Spinal cord (tissue), 10 donors: ENCODE measurements around the gene LRP1B. TPM values are rescaled to one million over a fixed set of nuclear protein-coding genes. Genes with fewer than 3 reads are reported as not detected.
A peak's percentile ranks its signal among the peaks of the same experiment; 100 is the strongest.

Source experiments
- DNase-seq, 6 donors: peaks; one replicate each; pipeline versions ENCODE4 v3.0.0 to v3.0.0-alpha.2; 2013 to 2015; ENCODE audit warnings: low spot score in 6 of 6, low read depth in 4 of 6
- H3K27ac ChIP-seq: one replicate; pipeline ENCODE4 v1.5.1; 2013; ENCODE audit warnings: low read depth, low read length, control low read depth
- H3K27me3 ChIP-seq: one replicate; pipeline ENCODE4 v1.6.1; 2013; ENCODE audit warnings: low read length; ENCODE audit not compliant: control insufficient read depth, insufficient read depth
- H3K36me3 ChIP-seq: one replicate; pipeline ENCODE4 v1.6.1; 2013; ENCODE audit warnings: low read length; ENCODE audit not compliant: control insufficient read depth, insufficient read depth
- H3K4me1 ChIP-seq: one replicate; pipeline ENCODE4 v1.6.1; 2013; ENCODE audit warnings: low read length; ENCODE audit not compliant: control insufficient read depth, insufficient read depth
- H3K4me3 ChIP-seq: one replicate; pipeline ENCODE4 v1.5.1; 2013; ENCODE audit warnings: low read depth, low read length, control low read depth
- H3K9me3 ChIP-seq: one replicate; pipeline ENCODE4 v1.6.1; 2013; ENCODE audit warnings: low read length; ENCODE audit not compliant: control insufficient read depth, insufficient read depth
- WGBS: methylation state at CpG from one replicate; pipeline ENCODE4 v1.1.5; 2013; ENCODE audit warnings: missing lambda C conversion rate; ENCODE audit not compliant: insufficient coverage; 5-methylcytosine and 5-hydroxymethylcytosine counted together
- polyA plus RNA-seq, 2 donors: library from polyadenylated mRNA; unstranded; fragments of 120-200 nt; gene quantifications; one replicate each; pipeline ENCODE4 v1.2.1, GENCODE V29; 2013; ENCODE audit not compliant: insufficient read length in 2 of 2
- total RNA-seq, 2 donors: library from RNA; depleted of rRNA in 1 of 2; stranded (reverse); fragments of 120-200 nt in 1 of 2; fragments of >200 nt in 1 of 2; gene quantifications; one replicate each; pipeline versions ENCODE4 v1.2.3 to v1.2.4, GENCODE V29; 2013 to 2014
- donor health status: healthy.

The LRP1B gene
- total and polyA plus RNA-seq, 4 donors: 22.1 to 70.2 (median 32.1) TPM

- H3K36me3 ChIP-seq: no peaks in the 10 kb centered on the region
Measured at GRCh38 chr2:140873915-140874531, 1256.8 kb downstream of the LRP1B start.

GRCh38 chr2:140869925-140870324, 1260.9 kb downstream of the LRP1B start:
- H3K27me3 ChIP-seq: no peaks in the 10 kb centered on the region
- H3K36me3 ChIP-seq: no peaks in the 10 kb centered on the region
- H3K4me1 ChIP-seq: no peaks in the 10 kb centered on the region
- peaks cover 5% of the 10 kb centered on the region for H3K9me3 ChIP-seq
- DNase-seq: no peak
- no peak overlapping the region for H3K4me3 ChIP-seq
- H3K27ac ChIP-seq: no peak overlapping the region

More at GRCh38 chr2:140873915-140874531, 1256.8 kb downstream of the LRP1B start:
- Histone ChIP-seq H3K27ac (no peak overlapping the region), H3K4me3 (no peak overlapping the region), H3K4me1 (no peaks in the 10 kb centered on the region), H3K27me3 (no peaks in the 10 kb centered on the region), H3K9me3 (peaks cover 9% of the 10 kb centered on the region)
- no peak for DNase-seq

GRCh38 chr2:140869107-140869506, 1261.7 kb downstream of the LRP1B start:
- DNase-seq: no peak

GRCh38 chr2:140865837-140866236, 1265.0 kb downstream of the LRP1B start:
- no peaks in the 10 kb centered on the region for H3K36me3 ChIP-seq
- H3K27ac ChIP-seq: no peak overlapping the region
- WGBS: 75% methylated on average over 2 of the region's 3 CpGs
- H3K4me1 ChIP-seq: no peaks in the 10 kb centered on the region
- no peaks in the 10 kb centered on the region for H3K27me3 ChIP-seq
- DNase-seq: no peak
- H3K4me3 ChIP-seq: no peak overlapping the region
- no peaks in the 10 kb centered on the region for H3K9me3 ChIP-seq

More at GRCh38 chr2:140869107-140869506, 1261.7 kb downstream of the LRP1B start:
- Histone ChIP-seq H3K27ac (no peak overlapping the region), H3K9me3 (no peaks in the 10 kb centered on the region), H3K27me3 (no peaks in the 10 kb centered on the region), H3K4me3 (no peak overlapping the region), H3K36me3 (no peaks in the 10 kb centered on the region), H3K4me1 (no peaks in the 10 kb centered on the region)
- WGBS: 100% methylated on average over 1 of the region's 3 CpGs

- Histone ChIP-seq H3K36me3 (no peaks in the 10 kb centered on the region), H3K4me1 (no peaks in the 10 kb centered on the region), H3K27ac (no peak overlapping the region), H3K27me3 (no peaks in the 10 kb centered on the region), H3K4me3 (no peak overlapping the region), H3K9me3 (no peaks in the 10 kb centered on the region)
- peak in 4 of 6 donors; percentile 9 to 53 (median 32) for DNase-seq
- 0% methylated on average over 1 of the region's 2 CpGs for WGBS
Measured at GRCh38 chr2:140863713-140864112, 1267.1 kb downstream of the LRP1B start.

- Histone ChIP-seq H3K27ac (no peak overlapping the region), H3K36me3 (no peaks in the 10 kb centered on the region), H3K4me3 (no peak overlapping the region), H3K9me3 (no peaks in the 10 kb centered on the region), H3K4me1 (no peaks in the 10 kb centered on the region), H3K27me3 (no peaks in the 10 kb centered on the region)
- no CpG with 5 or more reads among the region's 2 CpGs for WGBS
- DNase-seq: no peak
Measured at GRCh38 chr2:140862181-140862580, 1268.6 kb downstream of the LRP1B start.

GRCh38 chr2:140861666-140862065, 1269.2 kb downstream of the LRP1B start:
- Histone ChIP-seq H3K4me3 (no peak overlapping the region), H3K9me3 (no peaks in the 10 kb centered on the region), H3K4me1 (no peaks in the 10 kb centered on the region), H3K27me3 (no peaks in the 10 kb centered on the region), H3K36me3 (no peaks in the 10 kb centered on the region), H3K27ac (no peak overlapping the region)
- 92% methylated on average over 2 of the region's 3 CpGs for WGBS
- DNase-seq: no peak

GRCh38 chr2:140855471-140855870, 1275.3 kb downstream of the LRP1B start:
- DNase-seq: no peak
- 100% methylated on average over 1 of the region's 2 CpGs for WGBS
- Histone ChIP-seq H3K9me3 (no peaks in the 10 kb centered on the region), H3K27me3 (no peaks in the 10 kb centered on the region), H3K36me3 (no peaks in the 10 kb centered on the region), H3K27ac (no peak overlapping the region), H3K4me1 (no peaks in the 10 kb centered on the region), H3K4me3 (no peak overlapping the region)

- 77% methylated on average over 2 of the region's 4 CpGs for WGBS
- H3K27me3 ChIP-seq: no peaks in the 10 kb centered on the region
Measured at GRCh38 chr2:140851258-140851981, 1279.4 kb downstream of the LRP1B start.

GRCh38 chr2:140843186-140843585, 1287.6 kb downstream of the LRP1B start:
- no peak overlapping the region for H3K27ac ChIP-seq
- WGBS: 100% methylated on average over 1 of the region's 1 CpG
- H3K4me3 ChIP-seq: no peak overlapping the region
- no peaks in the 10 kb centered on the region for H3K9me3 ChIP-seq
- no peak for DNase-seq
- H3K36me3 ChIP-seq: no peaks in the 10 kb centered on the region
- no peaks in the 10 kb centered on the region for H3K4me1 ChIP-seq
- no peaks in the 10 kb centered on the region for H3K27me3 ChIP-seq

More at GRCh38 chr2:140851258-140851981, 1279.4 kb downstream of the LRP1B start:
- Histone ChIP-seq H3K4me3 (no peak overlapping the region), H3K27ac (no peak overlapping the region), H3K4me1 (no peaks in the 10 kb centered on the region), H3K36me3 (no peaks in the 10 kb centered on the region), H3K9me3 (no peaks in the 10 kb centered on the region)
- DNase-seq: no peak
